ENCODE results near the gene PDXP.
"Not testable (repeated sequence)": the region's sequence is repeated elsewhere in the genome, so short reads cannot be mapped to it uniquely, and the experiment has no call there.

Gene PDXP

GRCh38 chr22:37647317-37647716, 11.2 kb upstream of the PDXP start:
- DNase-seq (ENCODE audit: low read depth in 2 of 2) = no peak

DNA sequence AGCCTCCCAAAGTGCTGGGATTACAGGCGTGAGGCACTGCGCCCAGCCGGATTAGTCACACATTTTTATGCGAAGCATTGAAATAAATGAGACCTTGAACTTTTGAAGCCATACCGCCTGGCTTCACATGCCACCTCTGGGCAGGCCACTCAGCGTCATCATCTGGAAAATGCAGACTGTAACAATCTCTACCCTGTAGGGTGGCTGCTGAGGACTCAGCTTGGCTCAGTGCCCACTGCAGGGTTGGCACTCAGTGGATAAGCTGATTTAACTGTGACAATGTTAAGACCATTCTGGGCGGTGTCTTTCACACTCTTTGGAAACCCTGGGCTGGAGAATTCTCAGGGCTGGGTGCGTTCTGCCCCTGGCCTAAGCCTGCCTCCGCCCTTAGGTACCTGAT, 10.6 kb upstream of the PDXP start:
- no peak for DNase-seq (ENCODE audit: low read depth in 2 of 2)

- DNase-seq (ENCODE audit: low read depth in 2 of 2) = no peak
These were observed 7.9 kb upstream of the PDXP start for GRCh38 chr22:37650463-37651136.

DNA sequence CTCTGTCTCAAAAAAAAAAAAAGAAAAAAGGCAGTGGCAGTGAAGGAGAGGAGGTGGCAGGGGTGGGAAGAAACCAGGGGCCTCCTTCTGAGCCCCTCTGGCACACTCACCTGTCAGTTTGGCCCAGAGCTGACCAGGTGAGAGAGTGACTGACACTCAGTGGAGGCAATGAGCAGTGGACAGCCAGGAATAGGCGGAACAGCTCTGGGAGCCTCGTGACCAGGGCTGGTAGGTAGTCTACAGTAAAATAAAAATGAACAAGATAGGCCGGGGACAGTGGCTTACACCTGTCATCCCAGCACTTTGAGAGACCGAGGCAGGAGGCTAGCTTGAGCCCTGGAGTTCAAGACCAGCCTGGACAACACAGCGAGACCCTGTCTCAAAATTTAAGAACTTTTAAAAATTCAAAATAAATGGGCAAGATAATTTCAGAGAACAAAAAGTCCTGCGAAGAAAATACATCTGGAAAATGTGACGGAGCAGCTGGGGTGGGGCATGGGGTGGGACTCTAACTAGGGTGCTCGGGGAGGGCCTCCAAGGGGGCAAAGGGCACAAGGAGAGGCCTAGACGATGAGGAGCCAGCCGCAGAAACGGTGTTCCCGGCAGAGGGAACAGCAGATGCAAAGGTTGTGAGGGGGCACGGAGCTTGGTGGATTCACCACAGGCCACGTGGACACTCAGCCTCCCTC, 3.8 kb upstream of the PDXP start:
- no peak for DNase-seq (ENCODE audit: low read depth in 2 of 2)

DNA sequence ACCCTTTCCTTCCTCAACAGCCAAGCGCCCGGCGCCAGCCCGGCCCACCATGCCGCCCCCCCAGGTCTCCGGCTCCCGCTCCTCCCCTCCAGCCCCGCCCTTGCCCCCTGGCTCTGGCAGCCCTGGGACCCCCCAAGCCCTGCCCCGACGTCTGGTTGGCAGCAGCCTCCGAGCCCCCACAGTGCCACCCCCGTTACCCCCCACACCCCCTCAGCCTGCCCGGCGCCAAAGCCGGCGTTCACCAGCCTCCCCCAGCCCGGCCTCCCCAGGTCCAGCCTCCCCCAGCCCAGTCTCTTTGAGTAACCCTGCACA, 3.3 kb upstream of the PDXP start:
- no peak for DNase-seq (ENCODE audit: low read depth in 2 of 2)

- not testable (repeated sequence) for DNase-seq (ENCODE audit: low read depth in 2 of 2)
These were observed 1.9 kb upstream of the PDXP start for GRCh38 chr22:37656583-37656982.

DNA sequence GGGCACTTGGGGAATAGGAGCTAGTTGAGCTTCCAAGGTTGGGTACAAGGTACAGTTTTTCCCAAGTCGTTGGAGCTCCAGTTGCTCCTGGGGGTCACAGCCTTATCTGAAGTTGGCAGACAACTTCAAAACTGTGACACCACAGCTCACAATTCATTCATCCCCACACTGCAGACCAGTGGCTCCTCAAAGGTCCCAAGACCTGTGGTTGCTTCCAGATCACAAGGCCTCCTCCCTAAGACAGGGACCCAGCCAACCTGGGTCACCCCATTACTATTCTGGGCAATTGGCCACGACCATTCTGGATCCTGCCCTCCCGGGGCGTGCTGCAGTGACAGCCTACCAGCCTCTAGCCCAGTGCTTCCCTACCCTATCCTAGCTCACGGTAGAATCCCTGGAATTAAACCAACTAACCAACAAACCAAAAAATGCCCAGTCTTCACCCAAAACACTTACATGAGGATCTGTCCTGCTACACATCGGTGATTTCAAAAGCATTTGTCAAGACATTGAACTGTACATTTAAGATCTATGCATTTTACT, 862 bp upstream of the PDXP start:
- no peak for DNase-seq (ENCODE audit: low read depth in 2 of 2)

DNA sequence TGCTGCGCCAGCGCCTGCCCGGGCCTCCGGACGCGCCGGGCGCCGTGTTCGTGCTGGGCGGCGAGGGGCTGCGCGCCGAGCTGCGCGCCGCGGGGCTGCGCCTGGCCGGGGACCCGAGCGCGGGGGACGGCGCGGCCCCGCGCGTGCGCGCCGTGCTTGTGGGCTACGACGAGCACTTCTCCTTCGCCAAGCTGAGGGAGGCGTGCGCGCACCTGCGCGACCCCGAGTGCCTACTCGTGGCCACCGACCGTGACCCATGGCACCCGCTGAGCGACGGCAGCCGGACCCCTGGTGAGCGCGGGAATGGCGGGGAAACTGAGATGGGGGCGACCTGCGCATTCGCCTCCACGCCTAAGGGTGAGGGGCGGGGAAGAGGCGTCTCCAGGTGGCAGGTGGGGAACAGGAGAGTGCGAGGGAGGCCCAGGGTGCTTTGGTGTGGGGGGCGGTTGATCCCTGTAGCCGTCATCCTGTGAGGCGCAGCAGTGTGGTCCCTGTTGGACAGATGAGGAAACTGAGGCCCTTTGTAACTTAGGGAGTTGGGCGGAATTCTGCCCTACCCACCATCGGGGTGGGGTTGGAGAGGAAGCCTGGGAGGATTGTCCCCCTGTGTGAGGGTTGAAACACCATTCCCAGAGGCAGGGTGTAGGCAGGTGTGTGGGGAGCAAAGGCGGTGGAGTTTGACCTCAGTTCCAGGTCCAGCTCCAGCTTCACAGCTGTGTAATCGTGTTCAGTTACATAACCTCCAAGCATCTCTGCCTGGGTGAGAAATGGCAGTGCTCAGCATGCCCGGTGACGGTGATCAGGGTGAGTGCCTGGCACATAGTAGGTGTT, 758 bp downstream of the PDXP start:
- no peak for DNase-seq (ENCODE audit: low read depth in 2 of 2)

DNA sequence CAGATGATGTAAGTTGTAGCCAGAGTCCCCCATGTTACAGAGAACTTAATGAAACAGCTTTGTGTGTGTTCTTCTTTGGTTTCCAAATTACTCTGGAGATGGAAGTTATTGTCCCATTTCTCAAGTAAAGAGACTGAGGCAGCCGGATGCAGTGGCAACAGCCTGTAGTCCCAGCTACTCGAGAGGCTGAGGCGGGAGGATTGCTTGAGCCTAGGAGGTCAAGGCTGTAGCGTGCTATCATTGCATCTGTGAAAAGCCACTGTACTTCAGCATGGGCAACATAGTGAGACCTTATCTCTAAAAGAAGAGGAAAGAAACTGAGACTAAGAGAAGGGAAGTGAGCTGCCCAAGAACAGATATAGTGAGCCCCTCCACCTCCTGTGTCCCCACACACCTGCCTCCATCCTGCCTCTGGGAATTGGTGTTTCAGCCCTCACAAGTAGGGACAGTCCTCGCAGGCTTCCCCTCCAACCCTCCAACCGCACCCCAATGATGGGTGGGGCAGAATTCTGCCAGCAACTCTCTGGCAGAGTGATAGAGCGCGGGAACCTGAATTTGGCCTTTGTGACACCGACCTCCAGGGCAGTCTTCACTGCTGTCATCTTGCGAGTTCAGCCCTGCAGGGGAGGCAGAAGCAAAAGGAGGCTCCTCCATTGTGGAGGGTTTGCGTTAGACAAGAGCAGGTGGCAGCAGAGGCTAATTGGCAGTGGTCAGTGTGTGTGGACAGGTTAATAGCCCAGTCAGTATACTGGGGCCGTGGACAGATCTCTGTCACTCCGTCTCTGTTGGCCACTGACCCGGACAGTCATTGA, 1.6 kb downstream of the PDXP start:
- DNase-seq (ENCODE audit: low read depth in 2 of 2) = no peak

GRCh38 chr22:37660709-37661045, 2.2 kb downstream of the PDXP start:
- no peak for DNase-seq (ENCODE audit: low read depth in 2 of 2)

DNA sequence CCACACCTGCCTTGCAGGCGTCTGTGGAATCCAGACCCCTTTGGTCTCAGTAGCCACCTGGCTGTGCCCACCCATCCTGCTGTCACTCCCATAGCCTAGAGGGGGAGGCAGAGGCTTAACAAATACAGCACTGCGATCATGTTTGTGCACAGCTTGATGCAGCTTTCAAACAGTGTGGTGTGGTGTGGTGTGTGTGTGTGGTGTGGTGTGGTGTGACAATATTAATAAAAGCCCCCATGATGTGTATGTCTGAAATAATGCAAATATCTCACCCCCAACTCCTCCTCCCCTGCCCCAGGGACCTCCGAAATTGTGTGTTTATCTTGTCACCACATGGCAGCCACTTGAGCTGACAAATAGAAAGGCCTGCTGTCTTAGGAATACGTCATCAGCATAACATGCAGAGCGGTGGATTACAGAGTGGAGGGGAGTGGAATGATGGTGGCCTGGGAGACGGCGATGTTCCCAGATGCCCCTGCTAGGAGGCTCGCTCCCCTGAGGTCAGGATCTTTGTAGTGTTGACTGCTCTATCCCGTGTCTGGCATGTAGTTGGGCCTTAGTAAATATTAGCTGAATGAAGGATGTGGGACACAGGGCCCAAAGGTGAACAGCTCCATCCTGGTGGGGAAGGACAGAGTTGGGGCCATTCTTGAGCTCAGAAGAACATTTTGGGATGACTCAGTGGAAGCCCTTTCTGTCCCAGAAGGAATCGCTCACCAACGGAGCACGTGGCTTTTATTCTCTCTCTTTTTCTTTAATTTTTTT, 2.8 kb downstream of the PDXP start:
- DNase-seq (ENCODE audit: low read depth in 2 of 2) = no peak

- no peak for DNase-seq (ENCODE audit: low read depth in 2 of 2)
These were observed 3.5 kb downstream of the PDXP start for GRCh38 chr22:37662039-37662438.

DNA sequence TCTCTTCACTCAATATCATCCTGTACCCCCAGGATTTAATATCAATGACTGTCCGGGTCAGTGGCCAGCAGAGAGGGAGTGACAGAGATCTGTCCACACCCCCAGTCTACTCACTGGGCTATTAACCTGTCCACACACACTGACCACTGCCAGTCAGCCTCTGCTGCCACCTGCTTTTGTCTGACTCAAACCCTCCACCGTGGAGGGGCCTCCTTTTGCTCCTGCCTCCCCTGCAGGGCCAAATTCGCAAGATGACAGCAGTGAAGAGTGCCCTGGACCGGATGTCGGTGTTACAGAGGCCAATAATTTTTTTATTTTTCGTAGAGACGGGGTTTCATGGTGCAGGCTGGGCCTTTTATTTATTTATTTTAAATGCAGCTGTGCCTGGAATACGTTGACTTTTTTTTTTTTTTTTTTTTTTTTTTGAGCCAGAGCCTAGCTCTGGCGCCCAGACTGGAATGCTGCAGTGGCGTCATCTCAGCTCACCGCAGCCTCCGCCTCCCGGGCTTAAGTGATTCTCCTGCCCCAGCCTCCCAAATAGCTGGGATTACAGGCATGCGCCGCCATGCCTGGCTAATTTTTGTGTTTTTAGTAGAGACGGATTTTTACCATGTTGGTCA, 5.1 kb downstream of the PDXP start:
- DNase-seq (ENCODE audit: low read depth in 2 of 2) = no peak

DNA sequence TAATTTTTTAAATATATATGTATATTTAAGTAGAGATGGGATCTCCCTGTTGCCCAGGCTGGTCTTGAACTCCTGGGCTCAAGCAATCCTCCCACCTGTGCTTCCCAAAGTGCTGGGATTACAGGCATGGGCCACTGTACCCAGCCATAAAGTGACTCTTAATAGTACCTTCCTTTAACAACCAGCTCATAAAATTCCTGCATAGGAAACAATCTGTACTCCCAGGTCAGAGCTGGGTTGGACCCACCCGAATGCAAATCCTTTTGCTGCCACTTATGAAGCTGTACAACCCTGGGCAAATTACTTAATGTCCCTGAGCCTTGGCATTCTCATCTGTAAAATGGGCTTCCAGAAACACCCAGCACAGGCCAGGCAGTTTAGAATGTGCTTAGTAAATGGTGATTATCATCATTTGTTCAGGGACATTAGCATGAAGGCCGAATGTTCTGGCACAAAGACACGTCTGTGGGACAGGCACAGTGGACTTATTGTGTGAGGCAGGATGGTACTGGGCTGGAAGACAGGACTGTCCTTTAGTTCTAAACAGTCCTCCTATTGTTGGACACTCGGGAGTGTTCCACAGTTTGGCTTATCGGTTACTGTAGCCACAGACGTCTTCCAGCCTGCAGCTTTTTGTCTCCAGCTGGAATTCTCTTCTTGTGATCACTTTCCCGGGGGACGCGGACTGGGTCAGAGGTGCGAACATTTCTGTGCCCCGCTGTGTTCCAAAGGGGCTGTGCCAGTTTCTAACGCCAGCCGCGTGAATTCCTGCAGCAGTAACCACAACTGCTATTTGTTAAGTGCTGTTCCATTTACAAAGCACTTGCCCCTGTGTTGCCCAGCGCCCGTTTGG, 6.0 kb downstream of the PDXP start:
- DNase-seq (ENCODE audit: low read depth in 2 of 2) = no peak

GRCh38 chr22:37665487-37665886, 7.0 kb downstream of the PDXP start:
- DNase-seq (ENCODE audit: low read depth in 2 of 2) = no peak

GRCh38 chr22:37669586-37669985, 11.1 kb downstream of the PDXP start:
- DNase-seq (ENCODE audit: low read depth in 2 of 2) = no peak

- DNase-seq (ENCODE audit: low read depth in 2 of 2) = no peak
These were observed 13.8 kb downstream of the PDXP start for GRCh38 chr22:37672206-37672919.

- no peak for DNase-seq (ENCODE audit: low read depth in 2 of 2)
These were observed 14.5 kb downstream of the PDXP start for GRCh38 chr22:37672920-37673455.

- no peak for DNase-seq (ENCODE audit: low read depth in 2 of 2)
These were observed 15.7 kb downstream of the PDXP start for GRCh38 chr22:37674248-37674647.
